ENCODE results near the gene PIN4.
"Not testable (repeated sequence)": the region's sequence is repeated elsewhere in the genome, so short reads cannot be mapped to it uniquely, and the experiment has no call there.

PIN4 gene

GRCh38 chrX:72202792-72203401, 21.3 kb downstream of the PIN4 start:
- no peak for DNase-seq

DNA sequence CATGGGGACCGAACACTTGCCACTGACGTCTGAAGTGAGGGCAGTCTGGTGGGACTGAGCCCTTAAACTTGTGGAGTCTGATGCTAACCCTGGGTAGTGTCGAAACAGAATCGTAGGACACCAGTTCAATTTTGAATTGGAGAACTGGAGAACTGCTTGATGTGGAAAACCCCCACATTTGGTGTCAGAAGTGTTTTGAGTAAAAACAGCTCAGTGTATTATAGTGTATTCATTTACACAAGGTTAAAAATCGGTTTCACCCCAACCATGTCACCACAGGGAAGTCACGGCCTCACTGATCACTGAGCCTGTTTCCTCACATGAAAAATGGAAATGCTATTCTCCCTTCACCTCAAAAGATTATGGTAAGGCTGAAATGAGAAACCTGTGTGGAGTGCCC, 21.9 kb downstream of the PIN4 start:
- DNase-seq: no peak

DNA sequence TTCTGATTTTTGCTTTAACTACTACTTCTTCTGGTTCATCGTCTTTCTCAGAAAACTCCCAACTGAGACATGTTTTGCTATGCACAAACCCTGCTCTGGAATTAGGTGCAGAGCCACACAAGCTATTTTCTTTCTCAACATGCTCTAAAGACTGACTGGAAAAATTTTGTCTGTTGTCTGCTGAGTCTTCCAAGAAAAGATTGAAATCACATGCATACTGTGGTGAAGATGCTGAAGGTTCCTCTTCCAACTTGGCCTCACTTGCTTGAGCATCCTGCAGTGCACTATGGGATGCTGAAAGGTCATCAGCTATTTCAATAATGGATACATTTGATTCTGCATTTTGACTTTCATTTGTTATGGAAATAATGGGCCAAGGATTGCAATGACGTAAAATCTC, 24.1 kb downstream of the PIN4 start:
- no peak for DNase-seq

DNA sequence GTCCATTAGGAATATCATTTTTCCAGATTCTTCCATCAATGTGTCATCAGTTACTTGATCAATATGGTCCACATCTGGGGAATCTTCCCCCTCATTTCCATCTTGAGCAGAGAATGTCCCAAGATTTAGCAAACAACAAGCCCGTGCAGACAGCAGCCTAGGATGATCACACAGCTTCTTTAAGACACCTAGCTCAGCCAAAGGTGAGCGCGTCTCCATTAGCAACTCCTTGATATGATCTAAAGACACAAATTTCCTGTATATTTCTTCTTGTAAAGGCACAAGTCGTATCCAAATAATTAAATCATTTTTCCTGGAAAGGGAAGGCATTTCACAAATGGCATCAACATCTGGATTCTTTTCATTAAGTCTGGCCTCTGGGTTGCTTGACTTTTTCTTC, 25.8 kb downstream of the PIN4 start:
- no peak for DNase-seq

DNA sequence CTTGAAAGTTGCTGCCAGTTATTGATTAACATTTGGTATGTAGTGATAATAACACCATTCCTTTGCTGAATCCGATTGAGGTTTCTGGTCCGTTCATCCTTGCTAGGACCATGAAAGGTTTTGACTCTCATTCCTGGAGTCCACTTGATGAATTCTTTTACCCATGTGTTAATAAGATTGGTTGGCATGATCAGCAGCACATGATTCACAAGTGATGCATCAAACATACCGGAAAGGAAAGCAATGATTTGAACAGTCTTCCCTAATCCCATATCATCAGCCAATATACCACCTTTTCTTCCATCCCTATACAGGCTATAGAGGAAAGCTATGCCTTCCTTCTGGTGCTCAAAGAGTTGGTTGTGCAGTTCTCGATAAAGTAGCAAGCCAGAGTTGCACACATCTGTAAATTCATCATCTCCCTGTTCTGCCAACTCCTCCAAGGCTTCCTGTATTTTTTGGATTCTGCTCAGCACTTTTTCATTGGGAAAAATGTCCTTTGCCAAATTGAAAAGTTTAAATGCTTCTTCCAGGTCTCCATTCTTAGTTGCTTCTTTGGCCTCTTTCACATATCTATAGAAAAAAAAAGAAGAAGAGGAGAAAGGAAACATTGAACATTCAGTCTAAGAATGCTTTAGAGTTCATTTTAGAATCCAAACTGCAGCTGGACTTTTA, 26.7 kb downstream of the PIN4 start:
- DNase-seq: no peak

DNA sequence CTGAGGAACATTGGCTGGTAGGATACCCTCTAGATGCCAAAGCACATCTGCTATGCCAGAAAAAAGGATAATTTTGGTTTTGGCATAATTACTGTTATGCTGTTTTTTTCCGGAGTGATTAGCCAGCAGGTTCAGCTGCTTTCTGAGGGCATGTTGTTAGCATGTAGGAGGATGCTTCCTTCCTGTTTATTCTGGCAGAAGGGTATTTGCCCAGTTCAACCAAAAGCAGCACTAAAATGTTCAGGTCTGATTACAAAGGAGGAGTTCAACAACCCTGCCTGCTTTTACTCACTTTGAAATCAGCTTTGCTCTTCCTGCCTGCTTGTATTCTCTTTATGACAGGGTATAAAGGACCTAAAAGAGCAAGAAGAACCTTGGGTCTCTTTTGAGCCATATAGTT, 35.4 kb downstream of the PIN4 start:
- no peak for DNase-seq

- DNase-seq: not testable (repeated sequence)
These were observed 38.8 kb downstream of the PIN4 start for GRCh38 chrX:72220375-72220774.

DNA sequence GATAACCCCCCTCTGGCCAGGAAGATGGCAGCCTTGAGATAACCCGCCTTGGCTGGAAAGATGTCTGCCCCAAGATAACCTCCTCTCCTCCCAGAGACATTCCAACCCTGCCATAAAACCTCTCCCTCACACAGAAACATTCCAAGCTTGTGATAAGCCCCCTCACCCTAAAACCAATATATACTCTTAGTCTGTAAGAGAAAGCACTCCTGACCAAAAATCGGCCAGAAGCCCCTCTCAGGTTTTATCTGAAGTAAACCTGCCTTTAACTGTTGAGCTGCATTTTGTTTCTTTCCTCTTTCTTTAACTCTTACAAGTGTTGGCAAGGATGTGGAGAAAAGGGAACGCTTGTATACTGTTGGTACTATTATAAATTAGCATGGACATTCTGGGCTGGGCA, 48.7 kb downstream of the PIN4 start:
- no peak for DNase-seq

DNA sequence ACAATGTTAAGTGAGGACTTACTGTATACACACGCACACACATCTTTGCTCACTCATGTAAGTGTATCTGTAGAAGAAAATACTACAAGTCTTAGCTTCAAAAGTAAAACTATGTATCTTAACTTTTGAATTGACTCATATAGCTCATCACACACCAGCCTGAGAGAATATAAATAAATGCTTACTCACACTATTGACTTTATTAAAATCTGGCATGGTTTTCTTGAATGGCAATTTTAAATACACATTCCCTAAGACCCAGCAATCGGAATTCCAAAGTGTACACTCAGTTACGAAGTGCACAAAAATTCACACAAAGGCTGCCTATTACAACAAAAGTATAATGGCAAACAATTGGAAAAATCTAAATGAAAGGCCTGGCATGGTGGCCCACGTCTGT, 55.3 kb downstream of the PIN4 start:
- no peak for DNase-seq

DNA sequence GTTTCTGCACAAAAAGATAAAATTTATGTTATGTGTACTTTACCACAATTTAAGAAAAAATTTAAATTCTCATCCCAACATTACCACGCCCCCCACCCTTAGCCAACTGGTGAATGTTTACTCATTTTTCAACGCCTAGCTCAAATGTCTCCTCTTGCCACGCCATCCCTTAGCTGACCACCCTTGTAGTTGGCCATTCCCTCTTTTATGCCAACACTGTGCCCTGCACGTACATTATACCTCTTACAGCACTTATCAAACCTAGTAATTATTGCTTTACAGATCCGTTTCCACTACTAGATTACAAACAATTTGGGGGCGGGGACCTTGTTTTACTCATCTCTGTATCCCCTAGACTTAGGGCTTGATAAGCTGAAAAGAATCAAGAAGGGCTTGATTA, 56.6 kb downstream of the PIN4 start:
- DNase-seq: no peak

GRCh38 chrX:72238721-72239475, 57.3 kb downstream of the PIN4 start, which contains the start of gene ERCC6L:
TSS of gene ERCC6L (minus strand) at chrX:72239027. CDS start at chrX:72238911, 116 bp downstream.
- peak; percentile 89 for DNase-seq

DNA sequence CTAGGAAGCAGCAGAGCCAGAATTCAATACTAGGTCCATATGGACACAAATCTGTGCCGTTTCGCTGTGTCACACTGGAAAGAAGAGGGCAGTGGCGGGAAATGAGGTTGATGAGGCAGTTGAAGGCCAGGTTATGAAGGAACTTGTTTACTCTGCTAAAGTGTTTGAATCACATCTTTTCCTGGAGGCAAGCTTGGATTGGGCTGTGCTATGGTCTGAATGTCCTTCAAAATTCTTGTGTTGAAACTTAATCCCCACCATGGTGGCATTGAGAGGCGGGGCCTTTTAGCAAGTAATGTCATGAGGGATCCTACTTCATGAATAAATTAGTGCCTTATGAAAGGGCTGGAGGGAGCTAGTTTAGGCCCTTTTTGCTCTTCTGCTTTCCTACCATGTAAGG, 59.4 kb downstream of the PIN4 start:
- DNase-seq: no peak

DNA sequence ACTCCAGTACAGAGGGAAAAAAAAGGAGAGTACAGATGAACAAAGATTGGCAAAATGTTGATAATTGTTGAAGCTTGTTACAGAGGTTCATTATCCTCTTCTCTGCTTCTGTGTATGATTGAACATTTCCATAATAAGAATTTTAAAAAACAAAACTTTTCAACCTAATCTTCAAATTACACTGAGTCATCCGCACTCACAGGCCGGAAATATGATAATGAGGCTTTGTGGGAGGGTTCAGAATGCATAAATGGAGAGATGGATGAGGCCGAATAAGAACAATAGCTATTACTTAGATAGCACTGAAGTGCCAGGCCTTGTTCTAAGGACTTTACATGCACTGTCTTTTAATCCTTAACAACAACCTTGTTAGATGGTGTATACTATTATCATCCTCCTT, 61.9 kb downstream of the PIN4 start:
- DNase-seq: no peak

- DNase-seq: peak; percentile 63
These were observed 64.0 kb downstream of the PIN4 start for GRCh38 chrX:72245461-72246089.

GRCh38 chrX:72247206-72247942, 65.8 kb downstream of the PIN4 start:
- no peak for DNase-seq
